Activated naive CD4-positive, alpha-beta T cell treated with Interleukin-2 at 50 U/mL for 16 hours (primary cell): ENCODE measurements around the gene CXCL16.
"Not testable (repeated sequence)": the region's sequence is repeated elsewhere in the genome, so short reads cannot be mapped to it uniquely, and the experiment has no call there.

Source experiments
- DNase-seq: peaks from one replicate; pipeline ENCODE4 v3.0.0-alpha.2; 2020

The CXCL16 gene

DNA sequence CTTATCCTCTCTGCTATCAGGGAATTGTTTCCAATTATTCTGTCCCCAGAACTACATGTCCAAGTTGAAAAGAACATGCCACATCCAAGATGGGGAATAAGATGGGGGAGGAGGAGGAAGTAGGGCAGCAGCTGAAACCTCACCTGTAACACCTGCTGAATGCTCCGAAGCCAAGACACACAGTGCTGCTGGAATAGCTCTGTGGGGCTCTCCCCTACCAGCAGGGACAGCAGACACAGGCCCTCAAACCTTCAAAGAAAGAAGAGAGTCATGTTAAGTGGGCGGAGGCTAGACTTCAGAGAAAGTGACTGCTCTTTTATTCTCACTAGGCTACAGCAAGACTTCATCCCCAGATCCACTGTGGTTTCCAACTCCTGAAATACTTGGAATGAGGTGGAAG is 49.0 kb downstream of the CXCL16 start:
- no peak for DNase-seq

GRCh38 chr17:4689872-4690271 is 49.9 kb downstream of the CXCL16 start:
- DNase-seq: not testable (repeated sequence)

GRCh38 chr17:4683739-4684138 is 56.0 kb downstream of the CXCL16 start:
- not testable (repeated sequence) for DNase-seq
